ENCODE measurements around the gene ASTL.
"Not testable (repeated sequence)": the region's sequence is repeated elsewhere in the genome, so short reads cannot be mapped to it uniquely, and the experiment has no call there.

ASTL gene

DNA sequence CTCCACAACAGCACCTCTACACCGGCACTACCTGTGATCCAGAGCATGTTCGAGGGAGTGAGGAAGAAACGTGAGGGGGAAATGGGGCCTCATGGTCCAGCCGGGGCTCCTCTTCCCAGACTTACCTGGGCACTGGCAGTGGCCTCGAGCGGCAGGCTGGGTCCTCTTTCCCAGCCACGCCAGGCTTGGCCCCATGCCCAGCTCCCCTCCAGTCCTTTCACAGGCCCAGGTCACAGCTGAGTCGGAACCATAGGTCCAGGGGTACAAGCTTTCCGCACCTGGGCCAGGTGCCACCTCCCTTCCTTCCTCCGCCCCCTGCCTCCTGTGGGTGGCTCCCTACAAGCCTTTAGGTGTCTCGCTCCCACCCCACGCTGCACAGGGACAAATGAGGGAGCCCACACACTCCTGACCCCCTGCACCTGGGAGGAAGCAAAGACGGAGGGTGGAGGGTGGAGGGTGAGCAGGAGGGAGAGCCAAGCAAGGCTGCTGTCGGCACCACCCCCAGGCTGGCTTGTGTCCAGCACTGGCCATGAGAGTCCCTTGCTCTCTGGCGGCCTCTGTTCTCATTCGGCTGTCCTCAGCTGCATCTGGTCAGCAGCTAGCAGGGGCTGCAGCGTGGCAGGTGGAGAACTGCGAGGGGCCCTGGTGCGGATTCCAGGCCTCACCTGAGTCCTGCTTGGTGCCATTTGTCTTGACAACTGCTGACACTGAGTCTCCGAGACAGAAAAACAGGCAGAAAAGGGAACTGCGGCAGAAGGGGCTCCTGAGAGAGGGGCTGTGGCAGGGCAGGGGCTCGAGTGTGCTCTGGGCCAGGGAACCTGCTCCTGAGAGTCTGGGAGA, 48.7 kb downstream of the ASTL start:
- no peak for TF ChIP-seq JUND (IDR thresholded peaks at IDR 0.05; ENCODE audit: low read depth)
- in situ Hi-C loops (cut with HindIII; ENCODE audit: low pct_unique_long_range_greater_than_20kb, low sequenced_read_pairs), result no loop called here
- no peak for DNase-seq (ENCODE audit: low read depth in 1 of 2, low spot score in 1 of 2)

DNA sequence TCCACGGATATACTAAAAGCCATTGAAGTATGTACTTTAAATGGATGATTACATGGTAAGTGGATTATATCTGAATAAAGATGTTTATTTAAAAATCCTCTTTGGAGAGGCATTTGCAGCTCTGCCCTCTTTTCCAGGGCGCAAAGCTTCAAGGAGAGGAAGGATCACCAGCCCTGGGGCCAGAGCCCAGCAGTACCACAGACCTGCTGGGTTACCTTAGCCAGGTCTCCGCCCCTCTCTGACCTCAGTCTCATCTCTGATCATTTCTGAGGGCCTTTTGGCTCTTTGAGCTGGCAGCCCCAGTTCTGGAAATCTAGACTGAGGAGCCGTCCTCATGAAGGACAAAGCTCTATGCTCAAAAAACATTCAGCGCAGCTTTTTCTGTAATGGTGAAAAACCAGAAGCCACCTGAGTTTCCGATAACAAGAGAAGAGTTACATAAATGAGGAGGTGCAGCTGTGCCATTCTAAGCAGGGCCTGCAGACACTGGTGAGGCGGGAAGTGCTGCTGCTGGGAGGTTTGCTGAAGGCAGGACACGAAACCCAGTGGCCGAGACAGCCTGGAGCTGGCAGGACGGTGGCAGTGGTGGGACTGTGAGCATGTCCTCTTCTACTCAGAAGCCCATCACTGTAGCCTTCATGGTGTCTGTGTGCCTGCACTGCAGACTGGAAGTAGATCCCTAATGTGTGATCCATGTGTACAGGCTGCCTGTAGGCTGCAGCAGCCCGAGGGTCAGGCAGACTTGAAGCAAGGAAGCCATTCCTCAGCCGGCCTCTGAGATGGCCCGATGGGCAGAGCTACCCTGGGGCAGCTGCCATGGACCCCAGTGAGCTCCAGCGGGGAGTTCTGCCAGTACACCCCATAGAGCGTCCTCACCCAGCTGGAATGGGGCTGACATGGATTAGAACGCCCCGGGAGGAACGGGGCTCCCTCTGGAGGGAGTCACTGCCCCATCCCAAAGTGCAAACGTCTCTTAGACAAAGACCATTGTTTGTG, 49.7 kb downstream of the ASTL start:
- TF ChIP-seq JUND (IDR thresholded peaks at IDR 0.05; ENCODE audit: low read depth), result no peak
- DNase-seq (ENCODE audit: low read depth in 1 of 2, low spot score in 1 of 2), result no peak
- in situ Hi-C loops (cut with HindIII; ENCODE audit: low pct_unique_long_range_greater_than_20kb, low sequenced_read_pairs), result no loop called here

DNA sequence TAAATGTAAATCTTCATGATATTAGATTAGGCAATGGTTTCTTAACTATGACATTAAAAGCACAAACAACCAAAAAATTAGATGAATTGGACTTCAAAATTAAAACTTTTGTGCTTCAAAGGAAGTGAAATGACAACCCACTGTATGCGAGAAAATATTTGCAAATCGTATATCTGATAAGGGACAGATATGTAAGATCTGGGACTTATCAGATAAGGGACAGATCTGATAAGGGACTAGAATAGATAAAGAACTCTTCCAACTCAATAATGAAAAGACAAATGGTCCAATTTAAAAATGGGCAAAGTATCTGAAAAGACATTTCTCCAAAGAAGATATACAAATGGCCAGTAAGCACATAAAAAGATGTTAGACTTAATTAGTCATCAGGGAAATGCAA, 51.2 kb downstream of the ASTL start:
- TF ChIP-seq JUND (IDR thresholded peaks at IDR 0.05; ENCODE audit: low read depth), result no peak
- in situ Hi-C loops (cut with HindIII; ENCODE audit: low pct_unique_long_range_greater_than_20kb, low sequenced_read_pairs), result no loop called here
- no peak for DNase-seq (ENCODE audit: low read depth in 1 of 2, low spot score in 1 of 2)

DNA sequence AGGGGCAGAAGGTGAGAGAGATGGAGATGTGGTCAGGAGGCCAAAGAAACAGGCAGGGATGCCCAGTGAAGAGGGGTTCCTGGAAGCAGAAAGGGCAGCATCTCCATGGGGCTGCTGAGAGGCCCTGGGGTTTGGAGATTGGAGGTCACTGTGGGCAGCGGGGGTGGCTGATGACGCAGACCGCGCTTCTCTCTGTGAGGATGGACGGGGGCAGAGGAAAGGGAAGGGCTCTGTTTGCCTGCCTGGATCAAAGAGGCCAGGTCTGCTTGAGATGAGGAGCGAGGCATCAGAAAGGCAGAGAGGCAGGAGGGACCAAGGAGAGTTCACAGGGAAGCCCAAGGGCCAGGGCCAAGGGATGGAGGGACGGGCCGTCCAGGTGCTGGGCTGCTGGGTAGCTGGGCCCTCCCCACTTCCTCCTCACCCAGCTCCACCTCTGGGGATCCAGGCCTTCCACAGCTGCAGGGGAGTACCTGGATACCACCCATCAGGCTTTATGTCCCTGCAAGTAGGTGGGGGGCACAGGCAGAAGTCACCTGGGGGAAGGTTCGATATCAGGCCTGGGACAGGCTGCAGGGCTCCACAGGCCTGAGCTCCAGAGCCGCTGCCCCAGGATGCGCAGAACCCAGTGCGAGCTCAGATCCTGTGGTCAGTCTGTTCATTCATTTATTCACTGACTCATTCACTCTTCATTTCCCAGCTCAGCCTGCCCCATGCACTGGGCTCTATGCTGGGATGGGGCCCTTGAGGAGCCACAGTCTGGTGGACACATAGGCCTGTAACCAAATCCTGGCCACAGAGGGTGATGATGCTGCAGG, 52.6 kb downstream of the ASTL start:
- no peak for DNase-seq (ENCODE audit: low read depth in 1 of 2, low spot score in 1 of 2)
- in situ Hi-C loops (cut with HindIII; ENCODE audit: low pct_unique_long_range_greater_than_20kb, low sequenced_read_pairs), result no loop called here
- no peak for TF ChIP-seq JUND (IDR thresholded peaks at IDR 0.05; ENCODE audit: low read depth)

DNA sequence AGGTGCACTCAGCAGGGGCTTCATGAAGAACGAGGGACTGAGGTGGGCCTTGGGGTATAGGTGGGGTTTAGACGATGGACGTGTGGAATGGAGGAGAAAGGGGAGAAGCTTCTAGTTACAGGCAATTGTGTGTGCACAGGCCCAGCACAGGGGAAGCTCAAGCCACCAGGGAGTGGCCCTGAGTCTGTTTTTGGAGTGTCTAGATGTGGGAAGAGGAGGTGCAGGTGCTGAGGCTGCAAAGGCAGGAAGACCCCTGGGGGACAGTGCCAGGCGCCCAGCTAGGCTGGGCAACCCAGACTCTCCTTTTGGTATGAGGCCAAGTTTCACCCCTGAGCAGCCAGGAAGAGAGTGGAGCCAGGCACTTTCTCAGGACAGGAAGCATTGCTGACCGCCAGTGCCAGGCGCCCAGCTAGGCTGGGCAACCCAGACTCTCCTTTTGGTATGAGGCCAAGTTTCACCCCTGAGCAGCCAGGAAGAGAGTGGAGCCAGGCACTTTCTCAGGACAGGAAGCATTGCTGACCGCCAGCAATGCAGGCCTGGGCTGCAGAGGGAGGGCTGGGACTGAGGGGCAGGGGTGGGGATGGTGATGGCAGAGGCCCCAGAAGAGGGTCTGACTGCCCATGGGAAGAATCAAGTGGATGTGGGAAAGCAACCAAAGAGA, 53.3 kb downstream of the ASTL start:
- DNase-seq (ENCODE audit: low read depth in 1 of 2, low spot score in 1 of 2); in situ Hi-C loops (cut with HindIII; ENCODE audit: low pct_unique_long_range_greater_than_20kb, low sequenced_read_pairs): not testable (repeated sequence)

DNA sequence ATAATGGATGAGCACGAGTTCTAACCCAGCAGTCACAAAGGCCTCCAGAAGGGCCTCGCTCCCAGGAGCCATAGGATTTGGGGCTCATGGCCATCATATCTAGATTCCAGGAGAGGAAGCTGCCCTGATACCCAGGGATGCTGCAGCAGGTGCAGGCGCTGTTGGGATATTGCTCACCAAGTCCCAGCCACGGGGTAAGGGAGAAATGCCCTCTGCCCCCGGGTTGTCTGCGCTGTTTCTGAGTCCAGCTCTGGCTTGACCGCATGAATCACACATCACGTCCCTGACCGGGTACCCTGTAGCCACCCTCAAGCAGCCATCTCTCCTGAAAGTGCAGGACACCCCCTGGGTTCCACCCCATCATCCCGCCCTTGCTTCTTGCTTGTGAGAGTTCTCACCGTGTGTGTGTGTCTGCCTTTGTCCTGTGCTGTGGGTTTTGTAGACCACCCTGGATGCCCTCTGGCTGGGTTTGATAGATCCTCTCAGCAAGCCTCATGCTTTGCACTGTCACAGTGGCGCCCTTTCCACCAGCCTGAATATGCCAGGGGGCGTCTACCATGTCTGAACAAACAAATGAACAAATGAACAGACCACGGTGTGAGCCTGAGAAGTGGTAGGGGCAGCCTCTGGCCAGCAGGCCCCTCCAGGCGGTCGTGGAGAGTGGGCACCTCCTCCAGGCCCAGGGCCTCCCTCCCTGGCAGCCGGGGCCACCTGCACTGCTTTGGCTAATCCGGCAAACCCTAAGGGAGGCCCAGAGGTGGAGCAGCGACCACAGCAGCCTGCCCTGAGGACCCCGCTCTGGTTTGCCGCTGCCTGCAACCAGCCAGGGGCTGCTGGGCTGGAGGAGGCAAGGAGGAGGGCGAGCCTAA, 54.1 kb downstream of the ASTL start:
- in situ Hi-C loops (cut with HindIII; ENCODE audit: low pct_unique_long_range_greater_than_20kb, low sequenced_read_pairs), result no loop called here
- TF ChIP-seq JUND (IDR thresholded peaks at IDR 0.05; ENCODE audit: low read depth), result no peak
- DNase-seq (ENCODE audit: low read depth in 1 of 2, low spot score in 1 of 2), result no peak

DNA sequence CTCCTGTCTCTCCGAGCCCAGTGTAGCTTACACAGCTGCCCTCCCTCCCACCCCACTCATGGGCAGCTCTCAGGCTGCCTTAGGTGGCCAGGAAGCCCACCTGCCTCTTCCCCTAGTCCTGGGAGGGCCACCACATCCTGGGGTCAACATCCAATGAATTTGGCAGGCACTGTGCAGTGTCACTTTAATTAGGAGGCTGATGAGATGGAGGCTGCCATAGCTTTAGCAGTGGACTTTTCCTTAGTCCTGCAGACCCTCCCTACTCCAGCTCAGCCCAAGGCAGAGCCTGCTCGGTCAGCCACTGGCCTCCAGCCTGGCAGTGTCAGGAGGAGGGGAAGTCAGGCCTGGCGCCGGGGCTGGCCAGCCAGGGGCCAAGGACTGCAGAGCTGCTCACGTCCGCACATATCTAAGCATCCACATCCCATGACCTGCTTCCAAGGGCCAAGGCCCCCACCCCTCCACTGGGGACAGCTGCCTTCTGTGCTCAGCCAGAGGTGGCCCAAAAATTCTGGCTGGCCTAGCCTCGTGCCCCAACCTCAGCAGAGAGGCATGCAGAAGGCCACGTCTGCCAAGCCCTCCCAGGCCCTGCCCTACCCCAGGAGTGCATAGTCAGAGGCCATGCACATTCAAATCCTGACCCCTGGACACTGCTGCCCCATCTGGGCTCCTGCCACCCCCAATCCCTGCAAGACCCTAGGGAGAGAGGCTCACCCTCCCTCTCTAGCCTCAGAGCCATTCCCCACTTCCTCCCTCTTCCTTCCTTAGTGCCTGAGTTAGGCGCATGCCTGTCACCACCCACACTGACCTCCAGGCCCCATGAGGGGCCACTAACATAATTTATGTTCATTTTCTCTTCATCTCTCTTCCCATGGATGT, 55.0 kb downstream of the ASTL start:
- no peak for TF ChIP-seq JUND (IDR thresholded peaks at IDR 0.05; ENCODE audit: low read depth)
- in situ Hi-C loops (cut with HindIII; ENCODE audit: low pct_unique_long_range_greater_than_20kb, low sequenced_read_pairs), result no loop called here
- no peak for DNase-seq (ENCODE audit: low read depth in 1 of 2, low spot score in 1 of 2)

DNA sequence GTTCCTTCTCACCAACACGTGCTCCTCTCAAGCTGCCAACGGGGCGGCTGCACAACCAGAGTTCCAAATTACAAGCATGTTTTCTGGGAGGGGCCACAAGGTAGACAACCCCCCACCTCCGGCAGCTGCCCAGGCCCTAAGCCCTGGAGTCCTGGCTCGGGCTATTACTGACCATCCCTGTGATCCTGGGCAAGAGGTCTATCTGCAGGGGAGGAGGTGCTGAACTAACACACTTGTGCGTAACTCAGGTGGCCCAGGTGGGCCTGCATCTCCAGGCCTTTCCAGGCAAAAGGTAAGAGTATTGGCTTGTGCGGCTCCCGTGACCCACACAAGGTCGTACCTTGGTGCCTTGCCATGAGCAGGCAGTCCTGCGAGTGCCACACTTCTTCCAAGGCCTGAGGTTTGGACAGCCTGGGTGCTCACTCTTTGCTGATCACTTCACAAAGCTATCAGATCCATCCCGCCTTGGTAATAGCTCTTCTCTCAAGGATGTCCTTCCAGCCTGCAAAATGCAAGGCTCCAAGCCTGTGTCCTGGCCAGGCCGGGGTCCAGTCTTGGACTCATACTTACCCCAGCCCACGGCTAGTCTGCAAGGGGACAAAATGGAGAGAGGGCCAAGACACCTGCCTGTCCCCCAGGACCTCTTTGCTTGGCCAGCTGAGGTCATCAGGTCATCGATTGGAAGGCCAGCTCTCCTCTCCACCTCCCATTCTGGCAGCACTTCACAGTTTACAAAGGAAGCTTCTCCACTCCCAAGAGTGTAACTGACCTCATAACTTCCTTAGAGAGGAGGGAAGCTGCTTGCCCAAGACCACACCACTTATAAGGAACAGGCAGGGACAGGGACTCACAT, 55.9 kb downstream of the ASTL start:
- DNase-seq (ENCODE audit: low read depth in 1 of 2, low spot score in 1 of 2), result no peak
- in situ Hi-C loops (cut with HindIII; ENCODE audit: low pct_unique_long_range_greater_than_20kb, low sequenced_read_pairs), result no loop called here
- no peak for TF ChIP-seq JUND (IDR thresholded peaks at IDR 0.05; ENCODE audit: low read depth)

DNA sequence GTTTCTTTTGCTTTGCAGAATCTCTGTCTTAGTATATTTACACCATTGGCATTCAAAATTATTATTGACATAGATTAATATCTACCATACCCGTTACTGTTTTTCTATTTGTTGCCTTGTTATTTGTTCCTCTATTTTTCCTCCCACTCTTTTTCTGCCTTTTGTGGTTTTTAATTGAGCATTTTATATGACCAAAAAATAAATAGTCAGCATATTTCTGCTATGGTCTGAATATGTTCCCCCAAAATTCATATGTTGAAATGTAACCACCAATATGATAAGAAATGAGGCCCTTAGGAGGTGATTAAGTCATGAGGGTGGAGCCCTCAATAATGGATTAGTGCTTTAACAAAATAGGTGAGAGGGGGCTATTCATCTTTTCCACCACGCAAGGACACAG, 57.3 kb downstream of the ASTL start:
- DNase-seq (ENCODE audit: low read depth in 1 of 2, low spot score in 1 of 2), result no peak
- no peak for TF ChIP-seq JUND (IDR thresholded peaks at IDR 0.05; ENCODE audit: low read depth)
- in situ Hi-C loops (cut with HindIII; ENCODE audit: low pct_unique_long_range_greater_than_20kb, low sequenced_read_pairs), result no loop called here

Data from T47D (cell line).